Mucosa of rectum (tissue), 2 donors: ENCODE results near the gene MAN2A1.

Source experiments
- H3K27ac ChIP-seq, 2 donors: one replicate each; pipeline ENCODE4 v1.7.0; 2013; ENCODE audit warnings: inconsistent platforms in 2 of 2, low read depth in 2 of 2, low read length in 2 of 2
- H3K27me3 ChIP-seq, 2 donors: one replicate each; pipeline ENCODE4 v1.7.0; 2013; ENCODE audit warnings: low read length in 2 of 2; ENCODE audit not compliant: control insufficient read depth in 2 of 2, insufficient read depth in 2 of 2
- H3K36me3 ChIP-seq, 2 donors: one replicate each; pipeline ENCODE4 v1.7.0; 2013; ENCODE audit warnings: low read length in 2 of 2; ENCODE audit not compliant: control insufficient read depth in 2 of 2, insufficient read depth in 2 of 2
- H3K4me1 ChIP-seq, 2 donors: one replicate each; pipeline ENCODE4 v1.7.0; 2013; ENCODE audit warnings: low read length in 2 of 2, mild to moderate bottlenecking in 1 of 2; ENCODE audit not compliant: control insufficient read depth in 2 of 2, insufficient read depth in 2 of 2
- H3K4me3 ChIP-seq, 2 donors: one replicate each; pipeline ENCODE4 v1.7.0; 2013; ENCODE audit warnings: low read length in 2 of 2
- H3K9ac ChIP-seq, 2 donors: one replicate each; pipeline ENCODE4 v1.7.0; 2013; ENCODE audit warnings: low read length in 2 of 2, low read depth in 1 of 2, mild to moderate bottlenecking in 1 of 2
- H3K9me3 ChIP-seq, 2 donors: one replicate each; pipeline ENCODE4 v1.7.0; 2013; ENCODE audit warnings: low read length in 2 of 2; ENCODE audit not compliant: control insufficient read depth in 2 of 2
- donor health status: healthy.
- donor health status: Normal muscosa, but diverticular disease.

The MAN2A1 gene

GRCh38 chr5:109718216-109718615, 28.5 kb downstream of the MAN2A1 start:
- Histone ChIP-seq H3K27ac (no peak overlapping the region), H3K9ac (no peak overlapping the region), H3K9me3 (no peaks in the 10 kb centered on the region), H3K4me3 (no peak overlapping the region), H3K4me1 (no peaks in the 10 kb centered on the region), H3K27me3 (no peaks in the 10 kb centered on the region), H3K36me3 (peaks cover 3 to 12% of the 10 kb centered on the region in 2 donors)

- H3K27me3 ChIP-seq = no peaks in the 10 kb centered on the region
- H3K9me3 ChIP-seq = no peaks in the 10 kb centered on the region
- H3K27ac ChIP-seq = no peak overlapping the region
- no peaks in the 10 kb centered on the region for H3K4me1 ChIP-seq
- H3K9ac ChIP-seq = no peak overlapping the region
- H3K36me3 ChIP-seq = peaks cover 3 to 12% of the 10 kb centered on the region in 2 donors
- no peak overlapping the region for H3K4me3 ChIP-seq
These were observed 28.9 kb downstream of the MAN2A1 start for GRCh38 chr5:109718632-109719031.

- no peaks in the 10 kb centered on the region for H3K27me3 ChIP-seq
- H3K27ac ChIP-seq = no peak overlapping the region
- no peak overlapping the region for H3K9ac ChIP-seq
- H3K9me3 ChIP-seq = no peaks in the 10 kb centered on the region
- H3K4me1 ChIP-seq = no peaks in the 10 kb centered on the region
- no peak overlapping the region for H3K4me3 ChIP-seq
- peaks cover 3 to 12% of the 10 kb centered on the region in 2 donors for H3K36me3 ChIP-seq
These were observed 30.3 kb downstream of the MAN2A1 start for GRCh38 chr5:109719978-109720377.

- Histone ChIP-seq H3K36me3 (peaks cover 0 to 5% of the 10 kb centered on the region in 2 donors), H3K27me3 (no peaks in the 10 kb centered on the region), H3K9ac (no peak overlapping the region), H3K9me3 (no peaks in the 10 kb centered on the region), H3K4me3 (no peak overlapping the region), H3K27ac (no peak overlapping the region), H3K4me1 (no peaks in the 10 kb centered on the region)
These were observed 32.0 kb downstream of the MAN2A1 start for GRCh38 chr5:109721741-109722140.

- Histone ChIP-seq H3K9ac (no peak overlapping the region), H3K27ac (no peak overlapping the region), H3K36me3 (no peaks in the 10 kb centered on the region), H3K9me3 (no peaks in the 10 kb centered on the region), H3K4me3 (no peak overlapping the region), H3K4me1 (no peaks in the 10 kb centered on the region), H3K27me3 (no peaks in the 10 kb centered on the region)
These were observed 33.9 kb downstream of the MAN2A1 start for GRCh38 chr5:109723606-109724005.

- no peaks in the 10 kb centered on the region for H3K36me3 ChIP-seq
These were observed 35.4 kb downstream of the MAN2A1 start for GRCh38 chr5:109725135-109725534.

DNA sequence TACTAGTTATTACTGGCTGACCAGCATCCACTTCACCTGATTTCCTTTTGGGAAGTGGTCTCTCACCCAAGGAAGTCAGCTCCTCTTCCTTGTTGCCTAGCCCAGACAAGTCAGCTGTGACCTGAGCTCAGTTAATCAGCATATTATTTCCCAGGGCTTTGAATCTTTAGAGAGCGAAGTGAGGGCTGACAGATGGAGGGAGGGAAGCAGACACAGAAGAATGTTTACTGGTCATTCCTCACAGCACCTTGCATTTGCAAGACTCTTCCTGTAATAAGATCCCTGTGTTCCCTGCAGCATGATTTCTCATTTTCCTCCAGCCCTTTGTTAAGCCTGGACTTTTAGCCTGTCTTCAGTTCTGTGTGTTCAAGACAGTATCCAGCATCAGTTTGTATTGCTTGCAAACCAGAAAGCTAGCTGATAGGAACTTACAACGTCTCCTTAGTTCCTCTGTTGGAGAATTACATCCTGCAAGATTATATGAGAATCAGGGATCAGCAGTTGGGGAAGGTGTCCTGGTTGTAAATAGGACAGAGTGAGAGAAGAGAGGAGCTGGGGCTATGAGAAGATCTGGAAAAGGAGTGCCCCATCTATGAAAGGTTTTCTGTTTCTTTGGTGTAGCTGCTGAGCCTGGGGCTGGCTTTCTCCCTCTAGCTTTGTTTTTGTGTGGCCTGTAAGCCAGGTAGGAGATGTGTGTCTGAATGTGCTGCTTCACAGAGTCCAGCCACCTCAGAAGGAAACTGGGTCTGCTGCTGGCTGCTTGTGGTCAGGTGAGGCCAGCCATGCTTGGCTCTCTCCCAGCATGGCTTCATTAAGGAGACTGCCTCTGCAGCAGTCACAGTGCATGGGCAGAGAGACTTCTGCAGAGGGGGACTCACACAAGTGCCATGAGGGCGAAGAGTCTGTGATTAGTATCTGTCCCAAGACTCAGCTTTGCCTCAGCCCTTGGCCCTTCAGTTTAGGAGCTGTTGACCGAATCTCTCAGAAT, 50.3 kb downstream of the MAN2A1 start:
- no peaks in the 10 kb centered on the region for H3K27me3 ChIP-seq
- peaks cover 4 to 7% of the 10 kb centered on the region in 2 donors for H3K4me1 ChIP-seq
- no peaks in the 10 kb centered on the region for H3K9me3 ChIP-seq
- no peak overlapping the region for H3K27ac ChIP-seq
- no peak overlapping the region for H3K9ac ChIP-seq
- H3K36me3 ChIP-seq = no peaks in the 10 kb centered on the region
- H3K4me3 ChIP-seq = no peak overlapping the region

More at GRCh38 chr5:109725135-109725534, 35.4 kb downstream of the MAN2A1 start:
- Histone ChIP-seq H3K9ac (no peak overlapping the region), H3K27me3 (no peaks in the 10 kb centered on the region), H3K4me1 (no peaks in the 10 kb centered on the region), H3K9me3 (no peaks in the 10 kb centered on the region), H3K4me3 (no peak overlapping the region), H3K27ac (no peak overlapping the region)

- Histone ChIP-seq H3K9me3 (no peaks in the 10 kb centered on the region), H3K36me3 (no peaks in the 10 kb centered on the region), H3K9ac (no peak overlapping the region), H3K27me3 (no peaks in the 10 kb centered on the region), H3K4me1 (peaks cover 4 to 7% of the 10 kb centered on the region in 2 donors), H3K4me3 (no peak overlapping the region), H3K27ac (no peak overlapping the region)
These were observed 51.2 kb downstream of the MAN2A1 start for GRCh38 chr5:109740966-109741365.

DNA sequence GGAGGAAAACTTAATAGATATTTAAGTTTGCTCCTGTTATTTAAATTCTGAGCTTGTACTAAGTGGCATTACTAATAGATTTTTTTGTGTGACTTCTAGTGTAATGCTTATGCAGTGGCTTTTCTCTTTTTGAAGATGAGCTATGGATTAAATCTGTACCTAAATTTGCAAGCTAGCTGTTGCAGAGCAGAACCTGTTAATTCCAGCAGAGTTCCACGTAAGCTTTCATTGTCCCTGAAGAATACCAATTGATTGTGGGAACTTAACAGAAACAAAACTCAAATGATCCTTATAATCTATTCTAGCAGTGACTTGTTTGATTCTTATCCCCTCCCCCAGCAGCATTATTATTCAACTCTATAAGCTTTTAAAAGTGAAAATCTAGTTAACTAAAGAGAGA, 51.7 kb downstream of the MAN2A1 start:
- no peak overlapping the region for H3K9ac ChIP-seq
- H3K27me3 ChIP-seq = no peaks in the 10 kb centered on the region
- peaks cover 4 to 7% of the 10 kb centered on the region in 2 donors for H3K4me1 ChIP-seq
- no peaks in the 10 kb centered on the region for H3K9me3 ChIP-seq
- no peak overlapping the region for H3K27ac ChIP-seq
- H3K36me3 ChIP-seq = no peaks in the 10 kb centered on the region
- H3K4me3 ChIP-seq = no peak overlapping the region

GRCh38 chr5:109743041-109743531, 53.4 kb downstream of the MAN2A1 start:
- Histone ChIP-seq H3K4me1 (peaks cover 4 to 7% of the 10 kb centered on the region in 2 donors), H3K9me3 (no peaks in the 10 kb centered on the region), H3K9ac (no peak overlapping the region), H3K27ac (peak overlapping the region in 1 of 2 donors; percentile 19), H3K27me3 (no peaks in the 10 kb centered on the region), H3K36me3 (no peaks in the 10 kb centered on the region), H3K4me3 (no peak overlapping the region)
